ENCODE data around the gene DBN1.

Gene DBN1

DNA sequence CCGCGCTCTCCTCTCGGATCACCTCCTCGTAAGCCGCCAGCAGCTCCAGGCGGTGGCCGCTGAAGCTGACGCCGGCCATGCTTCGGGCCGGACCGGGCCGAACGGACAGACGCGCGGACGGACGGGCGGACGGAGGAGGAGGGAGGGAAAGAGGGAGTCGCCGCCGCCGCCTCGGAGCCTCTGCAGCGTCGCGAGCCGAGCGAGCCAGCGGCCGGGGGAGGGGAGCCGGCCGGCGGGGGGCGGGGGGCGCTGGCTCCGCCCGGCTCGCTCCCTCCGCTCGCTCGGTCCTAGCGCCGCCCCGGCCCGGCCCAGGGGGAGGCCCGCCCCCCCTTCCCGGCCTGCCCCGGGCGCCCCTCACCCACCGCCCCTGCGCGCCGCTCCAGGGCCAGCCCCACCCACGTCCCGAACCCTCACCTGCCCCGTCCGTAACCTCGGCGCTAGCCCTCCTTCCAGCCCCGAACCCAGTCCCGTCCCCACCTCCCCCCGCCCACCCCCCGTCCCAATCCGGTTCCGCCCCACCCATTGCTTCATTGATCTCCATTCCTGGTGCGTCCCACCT, at the start of gene DBN1:
Gene DBN1, minus strand, starts transcription at position 192 of the 559 bp plus-strand sequence. Its CDS starts 113 bp downstream, at position 79.
- DNase-seq (ENCODE audit: extremely low read depth, low read depth): no peak
- TF ChIP-seq CTCF (IDR thresholded peaks at IDR 0.05; ENCODE audit: low read depth, low read length, missing control alignments): no peak
- H3K4me3 ChIP-seq (replicated peaks; ENCODE audit: low read depth, low read length): peak within 1 kb of the TSS; percentile 82

DNA sequence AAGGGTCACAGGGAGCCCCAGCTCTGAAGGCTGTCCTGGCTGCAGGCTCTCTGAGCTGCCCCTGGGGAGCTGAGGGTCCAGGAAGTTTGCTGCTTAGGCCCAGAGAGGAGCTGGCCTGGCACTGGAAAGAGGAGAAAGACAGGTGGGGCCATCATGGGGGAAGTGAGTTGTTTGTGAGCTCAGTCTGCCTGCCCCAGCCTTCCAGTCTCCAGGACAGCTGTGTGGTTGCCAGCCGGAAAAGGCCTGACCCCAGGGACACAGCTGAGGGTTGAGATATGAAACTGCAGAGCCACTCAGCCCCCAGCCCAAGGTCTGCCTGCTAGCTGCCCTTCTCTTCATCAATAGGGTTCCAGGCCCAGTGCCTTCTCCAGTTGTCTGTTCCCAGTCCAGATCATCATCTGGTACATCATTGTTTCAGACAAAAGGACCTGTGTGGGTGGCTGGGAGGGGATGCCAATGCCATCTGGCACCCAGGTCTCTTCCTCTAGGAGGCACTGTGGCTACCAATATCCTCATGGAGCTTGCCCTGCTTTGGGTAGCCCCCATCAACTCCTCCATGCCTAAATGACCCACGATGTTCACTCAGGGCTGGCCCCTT, 47.6 kb upstream of the DBN1 start:
- DNase-seq (ENCODE audit: extremely low read depth, low read depth): no peak
- peak; percentile 11 for TF ChIP-seq CTCF (IDR thresholded peaks at IDR 0.05; ENCODE audit: low read depth, low read length, missing control alignments)
- H3K4me3 ChIP-seq (replicated peaks; ENCODE audit: low read depth, low read length): no peak overlapping the region

DNA sequence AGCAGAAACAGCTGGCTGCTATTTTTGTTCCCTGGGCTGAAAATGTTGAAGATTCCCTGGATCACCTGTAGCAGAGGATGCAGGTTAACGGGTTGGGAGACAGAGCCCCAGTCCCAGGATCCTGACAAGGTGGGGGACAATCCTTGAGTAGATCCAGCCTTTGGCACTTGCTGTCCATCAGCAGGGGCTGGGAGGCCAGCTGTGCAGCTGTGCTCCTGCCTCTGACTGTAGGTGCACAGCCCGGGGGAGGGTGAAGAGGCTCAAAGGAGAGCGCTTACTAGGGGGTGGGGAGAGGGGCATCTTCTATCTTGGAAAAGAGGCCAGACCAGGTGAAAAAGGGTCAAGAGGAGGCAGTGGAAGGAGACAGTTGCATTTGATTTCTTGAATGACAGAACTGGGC, 46.8 kb upstream of the DBN1 start:
- H3K4me3 ChIP-seq (replicated peaks; ENCODE audit: low read depth, low read length): no peak overlapping the region
- no peak for TF ChIP-seq CTCF (IDR thresholded peaks at IDR 0.05; ENCODE audit: low read depth, low read length, missing control alignments)
- no peak for DNase-seq (ENCODE audit: extremely low read depth, low read depth)

DNA sequence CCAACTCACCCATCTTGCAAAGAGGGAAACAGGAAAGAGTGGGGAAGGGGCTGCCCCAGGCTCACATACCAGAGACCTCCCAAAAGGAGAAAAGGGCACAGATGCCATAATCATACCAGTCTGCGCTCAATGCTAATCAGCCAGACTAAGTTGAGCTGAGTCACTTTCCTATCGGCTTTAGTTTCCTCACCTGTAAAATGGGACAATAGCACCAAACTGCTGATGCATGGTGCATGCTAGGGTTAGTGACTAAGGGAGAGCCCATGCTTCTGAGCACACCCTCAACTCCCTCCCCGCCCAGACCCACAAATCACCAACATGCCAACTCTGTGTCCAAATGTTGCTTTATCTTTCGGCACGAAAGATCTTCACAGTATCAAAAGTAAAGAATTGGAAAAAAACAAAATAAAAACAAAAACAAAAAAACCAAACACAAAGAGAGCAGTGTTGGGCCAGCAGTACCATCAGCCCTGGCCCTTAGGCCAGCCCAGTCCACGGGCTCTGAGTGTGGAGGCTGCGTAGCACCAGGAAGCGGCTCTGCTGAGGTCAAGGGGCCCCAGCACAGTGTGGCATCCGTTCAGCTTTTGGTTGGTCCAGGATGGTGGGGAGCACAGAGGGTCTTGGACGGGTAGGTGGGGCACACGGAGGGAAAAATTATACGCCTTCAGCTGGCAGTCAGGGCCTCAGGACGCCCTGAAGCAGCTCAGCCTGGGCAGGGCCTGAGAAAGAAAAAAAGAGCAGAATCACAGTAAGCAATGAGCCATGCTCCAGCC, 46.2 kb upstream of the DBN1 start:
- DNase-seq (ENCODE audit: extremely low read depth, low read depth): no peak
- no peak overlapping the region for H3K4me3 ChIP-seq (replicated peaks; ENCODE audit: low read depth, low read length)
- TF ChIP-seq CTCF (IDR thresholded peaks at IDR 0.05; ENCODE audit: low read depth, low read length, missing control alignments): no peak

DNA sequence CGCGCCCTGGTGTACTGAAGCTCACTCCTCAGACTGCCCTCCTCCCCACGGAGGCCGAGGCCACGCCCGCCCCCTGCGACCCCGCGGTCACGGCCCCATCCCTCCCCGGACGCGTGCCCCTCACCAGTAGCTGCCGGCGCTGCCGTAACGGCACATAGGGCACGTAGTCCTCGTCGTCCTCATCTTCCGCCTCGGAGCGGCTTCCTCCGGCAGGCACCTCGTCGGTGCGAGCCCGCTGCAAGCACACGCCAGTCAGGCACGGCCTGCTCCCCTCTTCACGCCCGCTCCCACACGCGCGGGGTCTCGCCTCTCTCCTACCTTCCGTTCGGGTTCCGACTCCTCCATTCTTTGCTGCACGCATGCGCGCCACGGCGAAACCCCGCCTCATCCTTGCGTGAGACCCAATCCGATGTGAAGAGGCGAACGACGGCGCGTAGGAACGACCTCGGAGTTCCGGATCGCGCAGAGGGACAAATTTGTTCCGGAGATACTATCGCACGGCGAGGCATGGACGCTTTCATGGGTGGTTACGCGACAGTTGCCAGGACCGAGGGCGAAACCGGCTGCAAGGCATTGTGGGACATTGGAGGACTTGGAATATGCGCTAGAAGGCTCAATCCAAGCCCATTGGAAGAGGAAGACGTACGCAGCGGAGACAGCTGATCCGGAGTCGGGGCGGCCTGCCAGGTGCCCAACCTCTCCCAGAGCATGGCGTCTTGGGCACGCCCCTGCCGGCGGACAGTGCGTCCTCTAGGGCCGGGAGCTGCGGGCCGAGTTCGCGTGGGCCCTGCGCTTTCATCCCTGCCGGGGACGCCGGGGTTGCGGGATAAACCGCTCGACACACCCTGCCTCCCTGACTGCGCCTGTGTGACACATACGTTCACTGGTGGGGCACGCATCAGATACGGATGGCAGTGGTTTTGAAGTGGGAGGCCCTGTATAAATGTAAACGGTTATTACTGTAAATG, 43.5 kb upstream of the DBN1 start, which contains the start of gene DDX41:
Gene DDX41, minus strand, starts transcription at position 361 of the 968 bp plus-strand sequence. Its CDS starts 16 bp downstream, at position 345.
- no peak for TF ChIP-seq CTCF (IDR thresholded peaks at IDR 0.05; ENCODE audit: low read depth, low read length, missing control alignments)
- DNase-seq (ENCODE audit: extremely low read depth, low read depth): peak; percentile 98

GRCh38 chr5:177515580-177515979, 42.1 kb upstream of the DBN1 start:
- DNase-seq (ENCODE audit: extremely low read depth, low read depth): no peak
- TF ChIP-seq CTCF (IDR thresholded peaks at IDR 0.05; ENCODE audit: low read depth, low read length, missing control alignments): no peak

More for the DNA sequence above, 43.5 kb upstream of the DBN1 start, which contains the start of gene DDX41:
- peak within 1 kb of the TSS; percentile 98 for H3K4me3 ChIP-seq (replicated peaks; ENCODE audit: low read depth, low read length)

More at GRCh38 chr5:177515580-177515979, 42.1 kb upstream of the DBN1 start:
- peak overlapping the region; percentile 98 for H3K4me3 ChIP-seq (replicated peaks; ENCODE audit: low read depth, low read length)
